Stimulated activated CD8-positive, alpha-beta memory T cell treated with anti-CD3 and anti-CD28 coated beads, Interleukin-12 subunit alpha, Interleukin-12 subunit beta, amount 100 ng/mL, for 24 hours (primary cell): ENCODE results near the gene DHCR24.

Source experiments
- DNase-seq: peaks from one replicate; pipeline ENCODE4 v3.0.0-alpha.2; 2020; ENCODE audit errors: extremely low read depth

The DHCR24 gene

DNA sequence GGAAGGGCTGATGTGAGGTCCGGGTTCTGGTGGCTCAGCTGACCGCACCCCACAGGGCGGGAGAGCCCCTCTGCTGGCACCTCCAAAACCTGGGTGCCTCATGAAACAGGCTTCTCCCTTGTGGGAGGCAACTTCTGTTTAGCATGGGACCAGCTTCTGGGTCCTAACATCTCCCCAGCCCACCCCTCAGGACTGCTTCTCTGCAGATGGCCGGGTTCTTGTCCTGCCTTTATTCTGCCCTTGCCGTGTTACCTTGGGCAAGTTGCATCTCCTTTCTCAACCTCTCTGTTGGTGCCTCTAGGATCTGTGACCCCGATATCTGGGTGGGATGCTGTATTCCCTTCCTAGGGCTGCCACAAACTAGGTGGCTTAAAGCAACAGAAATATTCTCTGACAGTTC, 70.9 kb downstream of the DHCR24 start:
- DNase-seq, result no peak

DNA sequence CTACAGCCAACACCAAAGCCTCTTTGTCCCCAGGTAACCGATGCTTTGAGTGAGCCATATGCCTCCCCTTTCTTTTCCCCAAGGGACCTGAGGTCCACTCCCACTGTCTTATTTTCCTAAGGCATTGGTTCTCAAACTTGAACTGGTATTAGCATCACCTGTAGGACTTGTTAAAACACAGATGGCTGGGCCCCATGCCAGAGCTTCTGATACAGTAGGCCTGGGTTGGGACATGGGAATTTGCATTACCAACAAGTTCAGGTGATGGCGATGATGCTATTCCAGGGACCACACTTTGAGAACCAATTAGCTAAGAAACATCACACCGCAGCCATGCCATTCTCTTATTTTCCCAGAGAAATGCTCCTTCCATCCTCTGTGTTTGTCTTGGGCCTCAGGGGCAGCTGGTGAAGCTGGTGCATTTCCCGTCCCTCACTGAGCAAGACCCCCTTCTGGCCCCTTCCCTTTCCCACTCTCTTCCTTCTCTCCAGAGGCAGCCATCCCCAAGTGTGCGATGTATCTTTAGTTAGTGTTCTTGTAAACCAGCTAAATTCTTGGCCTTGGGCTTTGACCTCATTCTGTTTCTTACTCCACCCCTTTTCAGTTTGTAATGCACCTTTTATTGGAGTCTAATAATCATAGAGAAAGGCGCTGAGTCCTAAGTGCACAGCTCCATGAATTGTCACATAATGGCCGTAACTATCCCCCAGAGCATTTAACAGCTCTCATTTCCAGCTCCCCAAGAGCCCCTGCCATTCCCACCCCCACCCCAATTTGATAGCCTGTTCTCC, 71.7 kb downstream of the DHCR24 start:
- DNase-seq, result no peak

DNA sequence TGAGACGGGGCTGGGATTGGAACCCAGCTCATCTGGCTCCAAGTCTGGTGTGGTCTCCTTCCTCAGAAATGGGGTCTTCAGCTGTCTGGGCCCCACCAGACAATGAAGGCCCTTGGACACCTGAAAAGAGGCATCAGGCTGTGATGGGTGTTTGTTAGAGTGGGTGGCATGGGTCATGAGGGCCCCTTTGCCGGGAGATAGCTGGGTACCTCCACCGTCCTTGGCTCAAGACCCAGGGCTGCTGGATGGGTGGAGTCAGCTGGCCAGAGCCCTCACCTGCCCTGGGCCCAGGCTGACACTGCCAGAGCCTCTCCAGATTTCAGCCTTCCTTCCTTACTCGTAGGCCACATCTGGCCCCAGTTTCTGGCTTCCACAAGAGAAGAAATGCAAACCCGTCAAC, 72.4 kb downstream of the DHCR24 start:
- DNase-seq, result no peak

DNA sequence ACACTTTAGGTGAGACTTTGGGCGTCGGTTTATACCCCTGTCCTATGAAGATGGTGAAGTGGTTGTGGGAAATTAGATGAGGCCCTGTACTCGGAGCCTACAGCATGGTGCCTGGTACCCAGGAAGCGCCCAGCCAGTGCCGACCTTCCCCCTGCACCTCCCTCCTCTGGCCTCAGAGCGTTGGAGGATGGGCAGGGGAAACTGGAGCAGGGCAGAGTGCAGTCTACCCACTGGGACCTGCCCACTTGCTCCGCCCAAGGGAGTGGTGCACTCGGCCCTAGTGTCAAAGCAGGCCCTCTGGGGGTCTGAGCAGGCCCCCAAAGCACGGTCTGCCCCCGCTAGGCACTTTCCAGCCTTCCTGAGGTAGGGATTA, 72.9 kb downstream of the DHCR24 start:
- DNase-seq, result no peak

DNA sequence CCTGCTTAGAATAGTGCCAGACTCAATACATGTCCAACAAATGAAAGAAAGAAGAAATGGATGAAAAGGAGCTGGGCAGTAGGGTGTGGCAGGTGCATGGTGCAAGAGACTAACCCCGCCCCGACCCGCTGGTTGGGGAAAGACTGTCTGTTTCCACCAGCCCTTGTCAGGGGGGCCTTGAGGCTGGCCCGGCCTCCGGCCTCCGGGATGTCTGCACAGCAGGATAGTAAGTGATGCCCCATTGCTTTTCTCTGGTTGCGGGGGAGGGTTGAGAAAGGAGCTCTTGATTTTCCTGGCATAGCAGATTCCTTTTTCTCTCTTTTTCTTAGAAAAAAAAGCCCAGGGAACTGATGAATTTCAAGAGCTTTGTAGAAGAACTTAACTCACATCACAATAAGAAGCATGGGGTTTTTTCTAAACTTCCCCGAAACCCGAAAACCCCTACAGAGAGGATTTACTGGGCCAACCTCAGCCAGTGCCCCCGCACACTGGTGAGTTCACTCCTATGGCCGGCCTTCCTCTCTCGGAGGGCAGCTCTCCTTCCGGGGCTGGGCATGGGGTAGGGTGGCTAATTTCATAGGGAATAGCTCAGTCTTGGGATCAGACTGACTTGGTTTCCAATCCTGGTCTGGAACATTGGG, 73.4 kb downstream of the DHCR24 start:
- no peak for DNase-seq

DNA sequence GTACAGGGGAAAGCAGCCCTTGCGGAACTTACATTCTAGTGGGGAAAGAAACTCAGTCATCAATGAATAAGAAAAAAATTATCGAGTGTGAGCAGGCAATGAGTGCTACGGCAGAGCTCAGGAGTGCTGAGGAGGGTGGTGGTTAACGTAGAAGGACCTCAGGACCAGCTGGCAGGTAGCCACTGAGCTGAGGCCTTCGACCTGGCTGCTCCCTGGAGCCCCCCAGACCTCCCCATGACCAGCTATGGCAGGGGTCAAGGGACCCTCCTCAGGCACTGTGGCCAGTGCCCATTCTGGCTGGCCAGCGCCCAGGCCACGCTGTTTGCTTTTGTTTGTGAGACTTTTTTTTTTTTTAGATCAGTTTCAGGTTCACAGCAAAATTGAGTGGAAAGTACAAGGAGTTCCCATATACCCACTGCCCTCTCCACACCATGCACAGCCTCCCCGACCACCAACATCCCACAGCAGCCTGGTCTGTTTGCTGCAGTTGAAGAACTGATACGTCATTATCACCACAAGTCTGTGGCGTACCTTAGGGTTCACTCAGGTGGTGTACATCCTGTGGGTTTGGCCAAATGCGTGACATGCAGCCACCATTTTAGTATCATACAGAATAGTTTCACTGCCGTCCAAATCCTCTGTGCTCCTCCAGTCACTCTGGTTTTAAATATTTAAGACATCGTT, 74.1 kb downstream of the DHCR24 start:
- DNase-seq, result no peak

DNA sequence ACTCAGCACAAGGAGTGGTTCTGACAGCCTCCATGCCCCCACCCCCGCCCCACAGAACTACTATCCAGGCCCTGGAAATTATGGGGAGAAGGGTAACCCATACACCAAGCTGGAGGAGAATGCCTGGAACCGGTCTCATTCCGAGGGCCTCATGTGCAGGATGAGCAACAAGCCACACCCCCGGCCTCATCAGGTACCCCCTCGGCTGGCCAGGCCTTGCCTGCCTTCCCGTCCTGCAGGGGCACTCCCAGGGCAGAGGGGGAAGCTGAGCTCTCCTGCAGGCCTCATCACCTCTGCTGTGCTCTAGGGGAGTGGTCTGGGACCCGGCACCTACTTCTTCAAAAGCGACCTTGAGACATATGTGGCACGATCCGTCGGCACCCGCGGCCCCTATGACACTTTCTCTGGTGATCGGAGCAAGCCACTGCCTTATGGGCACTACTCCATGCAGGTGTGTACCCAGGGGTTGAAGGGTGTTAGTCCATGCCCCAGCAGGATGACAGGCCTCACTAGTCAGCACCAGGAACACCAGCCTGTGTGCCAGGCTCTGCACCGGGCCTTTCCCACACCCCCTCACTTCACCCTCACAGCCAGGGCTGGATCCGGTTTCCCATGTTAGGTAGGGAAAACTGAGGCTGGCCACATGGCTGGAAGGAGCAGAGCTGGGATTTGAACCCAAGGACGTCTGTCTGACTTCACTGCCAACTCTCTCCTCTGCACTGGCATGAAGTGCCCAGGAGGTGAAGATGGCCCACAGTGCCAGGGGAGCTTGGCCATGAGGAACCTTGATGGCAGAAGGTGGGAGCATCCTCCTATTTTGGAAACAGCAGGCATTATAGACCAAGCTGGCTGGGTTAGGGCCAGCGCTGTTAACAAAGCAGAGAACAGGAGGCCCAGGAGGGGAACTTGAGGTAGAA, 75.0 kb downstream of the DHCR24 start:
- DNase-seq, result no peak

DNA sequence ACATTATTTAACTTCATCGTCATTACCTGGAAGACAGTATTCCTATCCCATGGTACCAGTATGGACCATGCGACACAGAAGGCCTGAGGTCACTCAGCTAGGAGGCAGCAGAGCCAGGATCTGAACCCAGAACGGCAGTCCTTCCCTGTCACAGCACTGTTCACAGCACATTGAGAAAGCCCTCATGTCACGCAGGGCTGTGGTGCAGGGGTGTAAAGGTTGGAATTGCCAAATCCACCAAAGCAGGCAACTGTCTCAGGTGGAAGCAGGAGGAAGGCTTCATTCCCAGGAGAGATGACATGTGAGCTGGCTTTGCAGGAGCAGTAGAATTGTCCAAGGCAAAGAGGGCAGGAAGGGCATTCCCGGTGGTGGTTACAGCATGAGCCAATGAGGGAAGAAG, 75.9 kb downstream of the DHCR24 start:
- no peak for DNase-seq

DNA sequence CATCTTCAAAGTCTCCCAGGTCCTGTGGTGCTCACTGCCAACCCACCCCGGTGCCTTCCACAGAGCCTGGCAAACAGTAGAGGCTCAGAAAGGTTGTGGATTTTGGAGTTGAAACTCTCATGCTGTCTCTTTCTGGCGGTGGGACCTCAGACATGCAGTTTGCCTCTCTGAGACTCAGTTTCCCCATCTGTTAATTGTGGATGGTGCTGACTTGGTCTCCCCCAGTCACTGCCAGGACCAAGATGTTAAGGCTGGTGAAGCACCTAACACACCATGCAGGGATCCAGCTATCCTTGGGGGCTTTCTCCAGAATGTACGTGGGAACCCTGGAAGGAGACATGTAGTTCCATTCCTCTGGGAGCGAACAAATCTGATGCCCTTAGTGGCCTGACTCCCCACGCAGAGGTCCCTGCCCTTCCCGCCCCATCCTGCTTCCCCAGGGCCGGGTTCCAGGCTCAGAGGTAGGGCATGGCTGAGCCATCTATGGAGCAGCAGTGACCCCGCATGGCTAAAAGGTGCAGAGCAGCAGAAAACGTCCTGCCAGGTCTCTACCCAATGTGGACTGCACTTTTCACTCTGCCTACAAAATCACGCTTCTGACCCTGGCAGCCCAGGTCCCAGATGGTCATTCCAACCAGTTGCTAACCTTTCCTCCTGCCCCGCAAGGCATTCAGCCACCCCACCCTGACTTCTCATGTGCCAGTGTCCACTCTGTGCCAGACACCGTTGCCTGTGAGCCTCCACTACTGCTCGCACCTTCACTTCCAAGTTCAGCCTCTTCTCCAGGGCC, 76.6 kb downstream of the DHCR24 start:
- DNase-seq, result no peak

DNA sequence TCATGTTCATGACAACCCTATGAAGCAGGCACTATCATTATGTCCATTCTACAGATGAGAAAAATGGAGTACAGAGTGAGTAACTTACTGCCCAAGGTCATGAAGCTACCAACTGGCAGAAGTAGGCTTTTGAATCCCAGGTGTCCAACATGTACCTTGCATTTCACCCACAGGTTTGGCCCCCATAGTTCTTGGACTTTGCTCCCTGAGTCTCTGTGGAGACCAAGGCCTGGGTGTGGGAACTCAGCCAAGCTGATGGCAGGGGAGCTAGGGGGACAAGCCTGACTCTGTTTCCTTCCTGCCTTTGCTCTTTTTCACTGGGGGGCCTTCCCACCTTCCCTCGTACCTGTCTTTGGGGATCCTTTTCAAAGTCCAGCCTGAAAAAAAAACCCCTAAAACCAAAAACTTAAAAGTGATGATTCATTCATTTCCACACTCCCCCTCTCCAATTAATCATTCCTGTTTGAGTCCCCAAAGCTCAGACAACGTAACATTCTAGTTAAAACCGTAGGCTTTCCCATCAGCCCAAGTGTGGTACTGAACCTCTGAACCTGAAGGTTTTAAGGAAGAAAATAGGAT, 77.4 kb downstream of the DHCR24 start:
- DNase-seq, result no peak

DNA sequence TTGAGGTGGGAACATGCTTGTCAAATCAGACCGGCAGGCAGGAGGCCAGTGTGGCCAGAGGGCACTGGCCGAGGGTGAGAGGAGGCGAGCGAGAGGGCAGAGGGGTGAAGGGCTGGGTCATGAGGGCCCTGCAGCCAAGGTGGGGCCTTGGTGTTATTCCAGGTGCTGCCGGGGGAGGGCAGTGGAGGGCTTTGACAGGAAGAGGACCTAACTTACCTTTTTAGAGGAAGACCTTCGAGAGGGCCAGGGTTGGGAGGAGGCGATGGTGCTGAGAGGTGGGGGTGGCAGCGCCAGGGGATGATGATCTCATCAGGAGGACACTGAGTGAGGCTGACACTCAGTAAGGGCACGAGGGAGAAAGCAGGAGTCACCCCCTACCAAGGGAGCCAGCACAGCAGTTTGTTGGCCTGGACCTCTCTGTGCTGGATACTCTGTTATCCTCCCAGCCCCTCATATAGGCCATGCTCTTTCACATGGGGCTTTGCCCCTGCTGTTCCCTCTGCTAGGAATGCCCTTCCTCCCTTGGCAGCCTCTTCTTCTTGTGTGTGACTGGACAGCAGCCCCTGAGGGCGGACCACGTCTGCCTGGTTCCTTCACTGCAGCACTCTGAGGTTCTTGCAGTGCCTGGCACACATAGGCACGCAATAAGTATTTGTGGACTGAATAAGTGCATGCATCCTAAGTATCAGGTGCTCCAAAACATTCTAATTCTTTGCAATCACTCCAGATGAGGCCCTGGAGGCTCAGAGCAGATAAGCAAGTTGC, 78.4 kb downstream of the DHCR24 start:
- DNase-seq, result no peak

DNA sequence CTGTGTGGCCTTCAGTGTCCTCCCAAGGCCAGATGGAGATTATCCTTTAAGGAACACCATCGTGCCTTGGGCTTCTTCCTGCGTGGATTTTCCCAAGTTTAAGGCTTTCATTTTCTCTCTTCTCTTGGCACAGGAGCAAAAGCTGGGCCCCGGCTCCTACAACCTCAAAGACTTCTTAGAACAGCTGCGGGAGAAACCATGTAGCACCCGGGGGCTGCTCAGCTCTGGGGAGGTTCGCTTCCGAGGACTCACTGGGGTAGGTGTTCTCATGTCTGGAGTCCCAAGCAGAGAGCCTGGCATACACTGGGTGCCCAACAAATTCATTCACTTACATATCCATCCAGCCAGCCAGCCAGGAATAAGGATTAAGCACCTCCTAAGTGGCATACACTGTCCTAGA, 79.2 kb downstream of the DHCR24 start:
- no peak for DNase-seq

DNA sequence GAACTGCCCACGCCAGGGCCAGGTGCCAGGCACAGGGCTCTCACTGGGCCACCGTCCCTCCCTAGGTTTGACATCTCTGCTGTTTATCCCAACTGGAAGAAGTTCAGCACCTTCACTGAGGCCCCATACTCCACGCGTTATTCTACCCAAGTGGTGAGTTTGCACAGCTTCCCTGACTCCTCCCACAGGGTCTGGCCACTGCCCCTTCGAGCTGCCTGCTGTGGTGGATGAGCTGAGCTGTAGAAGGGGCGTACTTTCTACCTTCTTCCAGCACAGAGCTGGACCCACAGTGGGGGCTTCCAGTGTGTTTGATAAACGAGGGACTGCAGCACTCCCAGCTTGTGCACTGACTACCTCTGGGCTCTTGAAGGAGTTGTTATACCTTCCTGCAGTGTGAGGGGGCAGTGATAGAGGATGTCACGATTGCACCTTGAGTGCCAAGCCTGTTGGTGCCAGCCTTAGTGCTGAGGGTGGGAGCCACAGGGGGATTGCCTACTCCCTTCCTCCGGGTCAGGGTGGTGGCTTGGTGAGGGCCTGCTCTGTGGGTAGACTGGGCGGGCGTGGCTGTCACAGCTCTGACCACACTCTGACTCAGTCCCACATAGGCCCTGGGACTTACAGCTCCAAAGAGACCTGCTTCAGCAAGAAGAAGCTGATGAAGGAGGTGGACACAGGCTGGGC, 79.9 kb downstream of the DHCR24 start:
- no peak for DNase-seq

DNA sequence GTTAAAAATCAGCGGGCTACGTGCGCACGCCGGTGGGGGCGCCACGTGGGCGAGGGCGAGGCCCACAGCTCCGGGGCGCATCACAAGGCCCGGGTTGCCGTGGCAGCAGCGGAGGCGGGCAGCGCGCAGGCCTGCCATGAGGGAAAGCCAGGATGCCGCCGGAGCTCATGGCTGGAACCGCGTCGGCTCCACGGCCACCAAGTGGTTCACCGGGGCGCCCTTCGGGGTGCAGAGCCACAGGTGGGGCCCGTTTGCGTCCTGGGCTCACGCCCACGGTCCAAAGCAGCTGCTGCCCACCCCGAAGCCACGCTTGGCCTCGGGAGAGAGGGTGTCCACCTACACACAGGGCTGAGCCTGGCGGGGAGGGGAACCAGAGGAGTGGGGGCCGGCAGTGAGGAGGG, 81.0 kb downstream of the DHCR24 start:
- DNase-seq, result no peak

DNA sequence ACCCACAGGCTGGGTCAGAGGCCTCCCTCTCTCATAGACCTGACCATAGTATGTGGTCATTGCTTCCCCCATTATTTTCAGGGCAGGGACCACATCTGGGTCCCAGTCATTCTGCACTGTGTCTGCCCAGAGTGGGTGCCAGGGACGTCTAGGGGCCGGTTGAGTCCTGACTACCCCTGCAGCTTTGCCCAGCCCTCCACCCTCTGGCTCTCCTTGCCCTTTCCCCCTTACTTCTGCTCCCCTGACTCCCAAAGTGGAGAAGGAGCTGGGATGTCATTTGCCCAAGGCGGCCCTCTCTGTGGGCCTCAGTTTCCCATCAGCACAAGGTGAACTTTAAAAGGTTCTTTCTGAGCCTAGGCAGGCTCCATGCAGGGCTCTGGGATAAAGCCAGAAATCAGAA, 81.5 kb downstream of the DHCR24 start:
- DNase-seq, result no peak

DNA sequence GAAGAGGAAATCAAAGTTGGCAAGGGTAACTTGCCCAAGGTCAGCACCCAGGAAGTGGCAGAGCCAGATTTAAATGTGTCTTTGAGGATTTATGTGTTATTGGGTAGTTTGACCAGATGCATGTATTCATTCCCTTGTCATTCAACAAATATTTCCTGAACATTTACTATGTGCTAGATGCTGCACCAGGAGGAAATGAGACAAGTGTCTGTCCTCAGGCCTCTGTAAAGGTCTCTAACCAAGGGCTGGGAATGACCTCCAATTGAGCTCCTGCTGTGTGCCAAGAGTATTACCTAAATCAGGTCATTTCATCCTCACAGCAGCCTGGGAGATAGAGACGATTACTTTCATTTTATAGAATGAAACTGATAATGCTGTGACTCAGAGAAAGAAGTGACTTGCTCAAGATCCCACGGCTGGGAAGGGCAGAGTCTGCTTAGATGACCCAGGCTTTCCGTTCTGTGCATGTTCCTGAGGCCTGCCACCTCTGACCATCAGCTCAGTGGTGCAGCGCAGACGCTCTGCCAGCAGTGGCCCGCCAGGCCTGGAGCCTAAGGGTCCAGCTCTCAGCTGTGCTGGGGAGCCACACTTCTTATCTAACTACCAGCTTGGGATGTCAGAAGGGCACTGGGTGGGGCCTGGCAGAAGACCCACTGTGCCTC, 82.4 kb downstream of the DHCR24 start:
- no peak for DNase-seq

DNA sequence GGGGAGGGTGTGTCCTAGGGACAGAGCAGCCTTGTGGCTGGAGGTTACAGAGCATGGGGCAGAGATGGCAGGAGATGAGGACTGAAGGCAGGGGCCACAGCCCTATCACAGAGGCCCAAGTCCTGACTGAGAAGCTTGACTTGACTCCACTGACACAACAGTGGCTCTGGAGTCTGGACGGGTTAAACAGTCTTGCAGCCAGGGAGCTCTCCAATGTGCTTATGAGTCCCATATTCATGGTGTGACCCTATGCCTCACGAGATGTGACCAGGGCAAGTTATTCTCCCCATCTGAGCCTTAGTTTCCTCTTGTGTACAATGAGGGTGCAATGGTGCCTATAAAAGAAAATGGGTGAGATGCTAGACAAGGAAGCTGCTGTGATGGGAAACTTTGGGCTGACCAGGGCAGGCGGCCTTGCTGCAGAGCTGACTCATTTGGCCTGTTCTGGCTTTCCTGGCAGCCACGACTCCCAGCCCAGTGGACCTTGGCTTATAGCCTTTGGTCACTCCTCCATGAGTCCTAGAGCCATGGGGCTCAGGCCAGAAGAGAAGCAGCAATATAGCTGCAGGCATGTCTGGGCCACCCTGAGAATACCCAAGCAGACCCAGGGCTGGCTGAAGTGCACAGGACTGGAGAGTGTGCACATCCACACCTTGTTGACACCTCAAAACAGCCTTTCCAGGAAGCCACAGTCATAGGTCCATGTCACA, 83.1 kb downstream of the DHCR24 start:
- no peak for DNase-seq
